EH (cell line): ENCODE data around the gene FAM180A.
"Not testable (repeated sequence)": the region's sequence is repeated elsewhere in the genome, so short reads cannot be mapped to it uniquely, and the experiment has no call there.

Source experiments
- DNase-seq: peaks from one replicate; pipeline ENCODE4 v3.0.0-alpha.2; 2015; ENCODE audit warnings: low read depth

Gene FAM180A

GRCh38 chr7:135737306-135737647, 11.3 kb downstream of the FAM180A start:
- not testable (repeated sequence) for DNase-seq

GRCh38 chr7:135736586-135737305, 11.9 kb downstream of the FAM180A start:
- DNase-seq = no peak

GRCh38 chr7:135734343-135734689, 14.3 kb downstream of the FAM180A start:
- DNase-seq = no peak

- no peak for DNase-seq
Observed at GRCh38 chr7:135733603-135734342, 14.8 kb downstream of the FAM180A start.

- DNase-seq = no peak
Observed at GRCh38 chr7:135731131-135731530, 17.5 kb downstream of the FAM180A start.

GRCh38 chr7:135729230-135729629, 19.4 kb downstream of the FAM180A start:
- DNase-seq = peak; percentile 64

GRCh38 chr7:135728136-135728669, 20.4 kb downstream of the FAM180A start, which contains the start of gene SLC13A4:
TSS of gene SLC13A4 (minus strand) at chr7:135728186. CDS start at chr7:135727496, 690 bp downstream.
- no peak for DNase-seq

GRCh38 chr7:135726911-135727673, 21.5 kb downstream of the FAM180A start:
- no peak for DNase-seq

GRCh38 chr7:135726276-135726788, 22.3 kb downstream of the FAM180A start:
- DNase-seq = no peak

GRCh38 chr7:135723411-135723810, 25.2 kb downstream of the FAM180A start:
- DNase-seq = peak; percentile 73

- no peak for DNase-seq
Observed at GRCh38 chr7:135721198-135721820, 27.3 kb downstream of the FAM180A start.

- DNase-seq = no peak
Observed at GRCh38 chr7:135719688-135720087, 28.9 kb downstream of the FAM180A start.

GRCh38 chr7:135718794-135719437, 29.7 kb downstream of the FAM180A start:
- no peak for DNase-seq

GRCh38 chr7:135718219-135718618, 30.4 kb downstream of the FAM180A start:
- no peak for DNase-seq

- no peak for DNase-seq
Observed at GRCh38 chr7:135717693-135718092, 30.9 kb downstream of the FAM180A start.

- DNase-seq = peak; percentile 92
Observed at GRCh38 chr7:135716677-135717238, 31.9 kb downstream of the FAM180A start.

- DNase-seq = no peak
Observed at GRCh38 chr7:135715673-135716072, 32.9 kb downstream of the FAM180A start.

GRCh38 chr7:135715055-135715522, 33.5 kb downstream of the FAM180A start:
- DNase-seq = no peak

- peak; percentile 90 for DNase-seq
Observed at GRCh38 chr7:135714534-135715009, 34.0 kb downstream of the FAM180A start.

- peak; percentile 46 for DNase-seq
Observed at GRCh38 chr7:135713836-135714470, 34.7 kb downstream of the FAM180A start.
